Measurements from ENCODE around the gene MAPKAPK2. TPM values are rescaled to one million over a fixed set of nuclear protein-coding genes. Genes with fewer than 3 reads are reported as not detected.
A peak's percentile ranks its signal among the peaks of the same experiment; 100 is the strongest.

Gene MAPKAPK2
- polyA plus RNA-seq, 1 donor (not counting 4 experiments of a cell fraction or from before 2014, with no cell fraction given): 41.5 TPM

DNA sequence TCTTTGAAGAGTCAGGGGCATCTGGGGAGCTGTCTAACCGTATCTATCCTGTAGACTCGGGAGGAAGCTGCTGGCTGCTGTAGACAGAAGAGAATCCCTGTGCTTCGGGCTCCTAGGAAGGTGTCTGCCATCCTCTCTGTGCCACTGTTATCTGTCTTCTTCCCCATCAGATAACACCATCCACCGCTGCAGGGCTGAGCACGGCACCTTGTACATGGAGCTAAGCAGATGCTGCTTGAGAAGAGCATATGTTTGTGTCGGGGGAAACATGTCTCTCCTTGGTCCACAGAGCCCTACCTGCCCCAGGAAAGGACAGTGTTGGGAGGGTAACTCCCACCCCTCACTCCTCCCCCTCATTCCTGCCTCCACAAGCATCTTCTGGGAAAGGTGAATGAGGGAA lies 1.4 kb upstream of the MAPKAPK2 start:
- Histone ChIP-seq H3K27ac (ENCODE audit: control insufficient read depth, insufficient read depth, low read length) (no peak overlapping the region), H3K9ac (ENCODE audit: control insufficient read depth, extremely low read depth, insufficient read depth, low read length) (no peak overlapping the region), H3K9me3 (ENCODE audit: control insufficient read depth, low read depth, low read length) (no peaks in the 10 kb centered on the region), H3K79me2 (ENCODE audit: control insufficient read depth, insufficient read depth, low read length) (peaks cover 30% of the 10 kb centered on the region), H3K36me3 (ENCODE audit: control insufficient read depth in 2 of 2, extremely low read depth in 1 of 2, insufficient read depth in 2 of 2, low read length in 2 of 2) (peaks cover 0 to 2% of the 10 kb centered on the region in 2 experiments), H3K4me3 (ENCODE audit: control insufficient read depth in 2 of 3, extremely low read depth in 1 of 3, insufficient read depth in 2 of 3, low read depth in 1 of 3, low read length in 3 of 3) (no peak overlapping the region), H3K27me3 (ENCODE audit: control insufficient read depth, extremely low read depth, insufficient read depth, low read length) (peaks cover 10% of the 10 kb centered on the region), H2AFZ (ENCODE audit: control insufficient read depth, low read length) (no peak overlapping the region), H4K20me1 (ENCODE audit: control insufficient read depth, extremely low read depth, insufficient read depth, low read length) (peaks cover 14% of the 10 kb centered on the region), H3K4me1 (ENCODE audit: control insufficient read depth, extremely low read depth, insufficient read depth, low read length) (peaks cover 20% of the 10 kb centered on the region), H3K9me1 (ENCODE audit: control insufficient read depth, extremely low read depth, insufficient read depth, low read length) (peaks cover 2% of the 10 kb centered on the region), H3K4me2 (ENCODE audit: control insufficient read depth, extremely low read depth, insufficient read depth, low read depth, low read length) (no peak overlapping the region)
- dilution Hi-C loops (cut with MboI; ENCODE audit: extremely low pct_ligation_motif_present, low sequenced_read_pairs): no loop called here
- no peak for DNase-seq (ENCODE audit: low read depth, low spot score)
- FAIRE-seq: no peak
- TF ChIP-seq CTCF (optimal IDR thresholded peaks at IDR 0.05 in 1 of 3, IDR thresholded peaks at IDR 0.05 in 1 of 3, conservative IDR thresholded peaks at IDR 0.05 in 1 of 3; ENCODE audit: extremely low read depth in 1 of 3, insufficient read depth in 2 of 3, low read length in 3 of 3) (no peak), EZH2 (IDR thresholded peaks at IDR 0.05; ENCODE audit: low read length) (no peak)

DNA sequence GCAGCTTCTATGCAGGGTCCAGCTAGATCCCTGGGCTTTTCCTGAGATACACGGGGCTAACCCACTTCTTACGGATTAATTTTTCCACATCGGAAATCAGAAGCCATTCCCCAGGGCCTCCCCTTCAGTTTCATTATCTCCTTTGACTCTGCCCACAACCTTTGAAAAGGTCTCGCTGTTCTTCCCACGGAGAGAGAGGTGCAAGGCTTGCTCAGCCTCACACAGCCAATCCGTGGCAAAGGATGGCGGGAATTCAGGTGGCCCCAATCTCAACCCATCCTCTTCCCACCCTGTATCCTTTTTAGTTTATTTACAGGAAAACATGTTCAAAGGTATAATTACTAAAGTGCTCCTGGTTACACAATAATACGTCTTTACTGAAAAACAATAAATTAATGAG lies 702 bp upstream of the MAPKAPK2 start:
- H3K4me3 ChIP-seq (ENCODE audit: control insufficient read depth in 2 of 3, extremely low read depth in 1 of 3, insufficient read depth in 2 of 3, low read depth in 1 of 3, low read length in 3 of 3): peak overlapping the region in 1 of 3 experiments; percentile 62
- no peak for FAIRE-seq

More for the DNA sequence above, 702 bp upstream of the MAPKAPK2 start:
- Histone ChIP-seq H3K9ac (ENCODE audit: control insufficient read depth, extremely low read depth, insufficient read depth, low read length) (no peak overlapping the region), H3K4me2 (ENCODE audit: control insufficient read depth, extremely low read depth, insufficient read depth, low read depth, low read length) (peak overlapping the region; percentile 96), H2AFZ (ENCODE audit: control insufficient read depth, low read length) (no peak overlapping the region), H3K36me3 (ENCODE audit: control insufficient read depth in 2 of 2, extremely low read depth in 1 of 2, insufficient read depth in 2 of 2, low read length in 2 of 2) (peaks cover 0 to 2% of the 10 kb centered on the region in 2 experiments), H3K9me1 (ENCODE audit: control insufficient read depth, extremely low read depth, insufficient read depth, low read length) (peaks cover 2% of the 10 kb centered on the region), H3K9me3 (ENCODE audit: control insufficient read depth, low read depth, low read length) (no peaks in the 10 kb centered on the region), H3K4me1 (ENCODE audit: control insufficient read depth, extremely low read depth, insufficient read depth, low read length) (peaks cover 24% of the 10 kb centered on the region), H3K79me2 (ENCODE audit: control insufficient read depth, insufficient read depth, low read length) (peaks cover 37% of the 10 kb centered on the region), H3K27me3 (ENCODE audit: control insufficient read depth, extremely low read depth, insufficient read depth, low read length) (peaks cover 10% of the 10 kb centered on the region), H4K20me1 (ENCODE audit: control insufficient read depth, extremely low read depth, insufficient read depth, low read length) (peaks cover 18% of the 10 kb centered on the region), H3K27ac (ENCODE audit: control insufficient read depth, insufficient read depth, low read length) (no peak overlapping the region)
- dilution Hi-C loops (cut with MboI; ENCODE audit: extremely low pct_ligation_motif_present, low sequenced_read_pairs): no loop called here
- DNase-seq (ENCODE audit: low read depth, low spot score): no peak
- TF ChIP-seq EZH2 (IDR thresholded peaks at IDR 0.05; ENCODE audit: low read length) (no peak), CTCF (optimal IDR thresholded peaks at IDR 0.05 in 1 of 3, IDR thresholded peaks at IDR 0.05 in 1 of 3, conservative IDR thresholded peaks at IDR 0.05 in 1 of 3; ENCODE audit: extremely low read depth in 1 of 3, insufficient read depth in 2 of 3, low read length in 3 of 3) (no peak)
